Liver (tissue), 9 donors: Measurements from ENCODE around the gene TMEM151B. TPM values are rescaled to one million over a fixed set of nuclear protein-coding genes. Genes with fewer than 3 reads are reported as not detected.
A peak's percentile ranks its signal among the peaks of the same experiment; 100 is the strongest.

Source experiments
- DNase-seq: peaks from one replicate; pipeline ENCODE4 v3.0.0-alpha.2; 2017; ENCODE audit warnings: low spot score
- H3K27ac ChIP-seq, 2 donors: one replicate each; pipeline ENCODE4 v1.7.0; 2013; ENCODE audit warnings: inconsistent platforms in 2 of 2, low read length in 2 of 2, control low read depth in 1 of 2, low read depth in 1 of 2, mild to moderate bottlenecking in 1 of 2
- H3K27me3 ChIP-seq, 4 donors: one replicate each; pipeline versions ENCODE4 v1.6.1 to v1.7.0; 2013; ENCODE audit warnings: low read length in 3 of 4, inconsistent platforms in 1 of 4, mild to moderate bottlenecking in 1 of 4, moderate library complexity in 1 of 4; ENCODE audit not compliant: control insufficient read depth in 4 of 4, insufficient read depth in 4 of 4
- H3K36me3 ChIP-seq, 4 donors: one replicate each; pipeline versions ENCODE4 v1.6.1 to v1.7.0; 2013; ENCODE audit warnings: low read length in 3 of 4, mild to moderate bottlenecking in 3 of 4, low read depth in 1 of 4, moderate library complexity in 1 of 4; ENCODE audit not compliant: control insufficient read depth in 4 of 4, insufficient read depth in 3 of 4
- H3K4me1 ChIP-seq, 4 donors: one replicate each; pipeline versions ENCODE4 v1.6.1 to v1.7.0; 2013; ENCODE audit warnings: low read length in 3 of 4, mild to moderate bottlenecking in 3 of 4, moderate library complexity in 1 of 4; ENCODE audit not compliant: control insufficient read depth in 4 of 4, insufficient read depth in 4 of 4
- H3K4me3 ChIP-seq, 3 donors: one replicate each; pipeline versions ENCODE4 v1.6.1 to v1.7.0; 2013; ENCODE audit warnings: low read length in 3 of 3, control low read depth in 1 of 3, low read depth in 1 of 3, mild to moderate bottlenecking in 1 of 3
- H3K9ac ChIP-seq, 2 donors: one replicate each; pipeline ENCODE4 v1.7.0; 2013; ENCODE audit warnings: low read length in 2 of 2, mild to moderate bottlenecking in 2 of 2, moderate library complexity in 2 of 2, control low read depth in 1 of 2, low read depth in 1 of 2
- H3K9me3 ChIP-seq, 4 donors: one replicate each; pipeline versions ENCODE4 v1.6.1 to v1.7.0; 2013; ENCODE audit warnings: low read length in 3 of 4; ENCODE audit not compliant: control insufficient read depth in 4 of 4
- CTCF ChIP-seq: fragments of 150-350 bp; IDR thresholded peaks from 2 replicates; pipeline ENCODE4 v1.5.1; 2017; ENCODE audit warnings: improper control_type of control experiment, low read depth, low read length; ENCODE audit not compliant: missing input control
- HNF4A ChIP-seq, 2 donors: conservative IDR thresholded peaks; 2 replicates each; pipeline ENCODE4 v1.6.1; 2016; ENCODE audit warnings: antibody characterized with exemption in 2 of 2, mild to moderate bottlenecking in 2 of 2
- HNF4G ChIP-seq: IDR thresholded peaks from 2 replicates; pipeline ENCODE4 v1.6.1; 2016; ENCODE audit warnings: antibody characterized with exemption
- JUND ChIP-seq, 2 donors: IDR thresholded peaks; 2 replicates each; pipeline ENCODE4 v1.6.1; 2016; ENCODE audit warnings: antibody characterized with exemption in 2 of 2
- NR2F2 ChIP-seq: IDR thresholded peaks from 2 replicates; pipeline ENCODE4 v1.6.1; 2016; ENCODE audit warnings: antibody characterized with exemption
- RAD21 ChIP-seq, 2 donors: IDR thresholded peaks; 2 replicates each; pipeline ENCODE4 v1.6.1; 2016; ENCODE audit warnings: antibody characterized with exemption in 2 of 2, mild to moderate bottlenecking in 2 of 2
- REST ChIP-seq: IDR thresholded peaks from 2 replicates; pipeline ENCODE4 v1.6.1; 2016; ENCODE audit warnings: antibody characterized with exemption, mild to moderate bottlenecking
- RXRA ChIP-seq, 2 donors: IDR thresholded peaks; 2 replicates each; pipeline ENCODE4 v1.6.1; 2017 to 2018; ENCODE audit warnings: antibody characterized with exemption in 2 of 2, mild to moderate bottlenecking in 1 of 2
- SP1 ChIP-seq: IDR thresholded peaks from 2 replicates; pipeline ENCODE4 v1.6.1; 2018; ENCODE audit warnings: antibody characterized with exemption, mild to moderate bottlenecking
- ZBTB33 ChIP-seq: IDR thresholded peaks from 2 replicates; pipeline ENCODE4 v1.6.1; 2016; ENCODE audit warnings: antibody characterized with exemption
- WGBS: extraction: QIAGEN DNeasy Blood & Tissue Kit; methylation state at CpG from one replicate; pipeline ENCODE4 v1.1.7; 2013; 5-methylcytosine and 5-hydroxymethylcytosine counted together
- polyA plus RNA-seq, 2 donors: library from polyadenylated mRNA; stranded (reverse) in 1 of 2; unstranded in 1 of 2; fragments of 200-250 nt in 1 of 2; fragments of >200 nt in 1 of 2; fragmentation: Nextera tagmentation in 1 of 2; extraction: Ambion mirVana in 1 of 2; gene quantifications; one replicate each; pipeline versions ENCODE4 v1.2.1 to v1.2.3, GENCODE V29; 2013 to 2015
- total RNA-seq, 2 donors: library from RNA; depleted of rRNA; stranded (reverse); fragments of >200 nt; gene quantifications; one replicate each; pipeline ENCODE4 v1.2.3, GENCODE V29; 2014
- donor health status: healthy.
- donor health status: healthy.
- donor health status: healthy.
- donor health status: healthy.
- donor health status: healthy.

Gene TMEM151B
- total and polyA plus RNA-seq, 4 donors = not detected

- Histone ChIP-seq H3K9me3 (no peaks in the 10 kb centered on the region), H3K27ac (peak overlapping the region; percentile 26 to 86), H3K4me3 (peak overlapping the region; percentile 68 to 92 (median 78)), H3K4me1 (peaks cover 14 to 33% (median 25%) of the 10 kb centered on the region in 4 donors), H3K27me3 (no peaks in the 10 kb centered on the region), H3K36me3 (peaks cover 0 to 10% (median 7%) of the 10 kb centered on the region in 4 donors), H3K9ac (peak overlapping the region in 1 of 2 donors; percentile 89)
- no peak for DNase-seq
- WGBS = 34% methylated on average over 9 of the region's 9 CpGs
- TF ChIP-seq RXRA (IDR thresholded peaks at IDR 0.05) (peak in 1 of 2 donors; percentile 7), HNF4A (conservative IDR thresholded peaks at IDR 0.05) (no peak), SP1 (peak; percentile 34)
Observed at GRCh38 chr6:44263354-44264100, 6.7 kb upstream of the TMEM151B start.

- peak overlapping the region; percentile 73 to 86 for H3K27ac ChIP-seq
- H3K9me3 ChIP-seq = no peaks in the 10 kb centered on the region
- TF ChIP-seq REST (no peak), RAD21 (IDR thresholded peaks at IDR 0.05) (no peak), NR2F2 (no peak), CTCF (no peak), HNF4A (conservative IDR thresholded peaks at IDR 0.05) (no peak), ZBTB33 (no peak), HNF4G (no peak), JUND (IDR thresholded peaks at IDR 0.05) (no peak)
- peaks cover 14 to 33% (median 25%) of the 10 kb centered on the region in 4 donors for H3K4me1 ChIP-seq
- 12% methylated on average over 13 of the region's 13 CpGs for WGBS
- H3K4me3 ChIP-seq = peak overlapping the region; percentile 68 to 92 (median 78)
- peaks cover 0 to 10% (median 4%) of the 10 kb centered on the region in 4 donors for H3K36me3 ChIP-seq
- no peaks in the 10 kb centered on the region for H3K27me3 ChIP-seq
- no peak for DNase-seq
- peak overlapping the region; percentile 67 to 89 for H3K9ac ChIP-seq
Observed at GRCh38 chr6:44264154-44265006, 5.9 kb upstream of the TMEM151B start.
